Natural killer cell (primary cell): ENCODE data around the gene IRAG1. TPM values are rescaled to one million over a fixed set of nuclear protein-coding genes. Genes with fewer than 3 reads are reported as not detected.

ENCODE experiments used
- ATAC-seq, 3 donors: fragments of 150-1000 bp in 2 of 3; fragments of 200-7000 bp in 1 of 3; cut with Tn5 transposase; 1 replicate in 1 of 3; 2 replicates in 2 of 3; pipeline ENCODE4 v1.10.0; 2021; ENCODE audit warnings: mild to moderate bottlenecking in 2 of 3, moderate library complexity in 2 of 3
- DNase-seq, 2 donors: peaks; one replicate each; pipeline versions ENCODE4 v3.0.0 to v3.0.0-alpha.2; 2013 to 2021; ENCODE audit warnings: mixed read lengths in 1 of 2
- H3K27ac ChIP-seq: one replicate; pipeline ENCODE4 v1.5.1; 2013; ENCODE audit warnings: mild to moderate bottlenecking, low read length
- H3K27me3 ChIP-seq: one replicate; pipeline ENCODE4 v1.6.1; 2013; ENCODE audit warnings: low read length; ENCODE audit not compliant: control insufficient read depth, insufficient read depth
- H3K36me3 ChIP-seq: one replicate; pipeline ENCODE4 v1.6.1; 2013; ENCODE audit warnings: low read length; ENCODE audit not compliant: control insufficient read depth, insufficient read depth
- H3K4me1 ChIP-seq: one replicate; pipeline ENCODE4 v1.6.1; 2013; ENCODE audit warnings: low read length; ENCODE audit not compliant: control insufficient read depth, insufficient read depth
- H3K4me3 ChIP-seq: one replicate; pipeline ENCODE4 v1.5.1; 2013; ENCODE audit warnings: low read length
- H3K9me3 ChIP-seq: one replicate; pipeline ENCODE4 v1.6.1; 2013; ENCODE audit warnings: low read length; ENCODE audit not compliant: control insufficient read depth, insufficient read depth
- H3K27ac Mint-ChIP-seq, 2 donors: one replicate each; pipeline ENCODE4 v1.8.0; 2022; ENCODE audit warnings: mild to moderate bottlenecking in 2 of 2, mixed read lengths in 2 of 2, moderate library complexity in 1 of 2
- H3K27me3 Mint-ChIP-seq, 2 donors: one replicate each; pipeline ENCODE4 v1.8.0; 2022; ENCODE audit warnings: low read depth in 2 of 2, mixed read lengths in 2 of 2
- H3K36me3 Mint-ChIP-seq: one replicate; pipeline ENCODE4 v1.8.0; 2022; ENCODE audit warnings: mixed read lengths
- H3K4me1 Mint-ChIP-seq, 2 donors: one replicate each; pipeline ENCODE4 v1.8.0; 2022; ENCODE audit warnings: mixed read lengths in 2 of 2
- H3K4me3 Mint-ChIP-seq: one replicate; pipeline ENCODE4 v1.8.0; 2022; ENCODE audit warnings: mild to moderate bottlenecking, moderate library complexity, mixed read lengths
- H3K9me3 Mint-ChIP-seq, 2 donors: one replicate each; pipeline ENCODE4 v1.8.0; 2022; ENCODE audit warnings: mixed read lengths in 2 of 2
- CTCF ChIP-seq: fragments of 200-600 bp; IDR thresholded peaks from one replicate; pipeline ENCODE4 v1.8.0; 2022; ENCODE audit warnings: antibody characterized with exemption
- WGBS: methylation state at CpG from one replicate; pipeline ENCODE4 v1.1.7; 2013; ENCODE audit warnings: missing lambda C conversion rate; ENCODE audit not compliant: insufficient coverage; 5-methylcytosine and 5-hydroxymethylcytosine counted together
- intact Hi-C: fragments of 100-400 bp; cut with micrococcal nuclease; formaldehyde crosslinking; loops from one replicate; pipeline ENCODE4 v1.14.2; 2022
- total RNA-seq, 4 donors: library from RNA; stranded (reverse); fragments of 120-200 nt in 1 of 4; gene quantifications; one replicate each; pipeline versions ENCODE4 v1.2.3 to v1.2.4, GENCODE V29; 2013 to 2022

Gene IRAG1
- total RNA-seq, 3 donors from 2014 or later (not counting 1 experiment from before 2014, with no cell fraction given), result 0.50 to 0.54 TPM; not detected in 1

- Histone ChIP-seq H3K27ac (no peak overlapping the region), H3K27me3 (no peaks in the 10 kb centered on the region), H3K4me3 (no peak overlapping the region), H3K4me1 (peaks cover 14% of the 10 kb centered on the region), H3K36me3 (no peaks in the 10 kb centered on the region), H3K9me3 (no peaks in the 10 kb centered on the region)
- ATAC-seq, result no peak
- intact Hi-C loops, result no loop called here
- Mint-ChIP-seq H3K27me3 (peaks cover 0 to under 1% of the 10 kb centered on the region in 2 donors), H3K4me1 (peaks cover 0 to 5% of the 10 kb centered on the region in 2 donors), H3K27ac (no peak overlapping the region), H3K9me3 (no peaks in the 10 kb centered on the region), H3K4me3 (no peak overlapping the region), H3K36me3 (no peaks in the 10 kb centered on the region)
- no peak for DNase-seq
- 74% methylated on average over 6 of the region's 6 CpGs for WGBS
- TF ChIP-seq CTCF, result no peak
Measured at GRCh38 chr11:10655943-10656576, 37.5 kb downstream of the IRAG1 start.

GRCh38 chr11:10655227-10655626 lies 38.3 kb downstream of the IRAG1 start:
- Histone ChIP-seq H3K4me1 (peaks cover 14% of the 10 kb centered on the region), H3K9me3 (no peaks in the 10 kb centered on the region), H3K27ac (no peak overlapping the region), H3K36me3 (no peaks in the 10 kb centered on the region), H3K4me3 (no peak overlapping the region), H3K27me3 (no peaks in the 10 kb centered on the region)
- WGBS, result 45% methylated on average over 4 of the region's 4 CpGs
- H3K27ac Mint-ChIP-seq, result no peak overlapping the region
- no peaks in the 10 kb centered on the region for H3K9me3 Mint-ChIP-seq
- H3K4me3 Mint-ChIP-seq, result no peak overlapping the region
- peaks cover 0 to 5% of the 10 kb centered on the region in 2 donors for H3K4me1 Mint-ChIP-seq
- TF ChIP-seq CTCF, result no peak
- intact Hi-C loops, result no loop called here
- no peaks in the 10 kb centered on the region for H3K27me3 Mint-ChIP-seq
- ATAC-seq (no peak), DNase-seq (no peak)
- H3K36me3 Mint-ChIP-seq, result no peaks in the 10 kb centered on the region

- Histone ChIP-seq H3K27ac (no peak overlapping the region), H3K27me3 (no peaks in the 10 kb centered on the region), H3K4me3 (no peak overlapping the region), H3K9me3 (no peaks in the 10 kb centered on the region), H3K4me1 (peaks cover 14% of the 10 kb centered on the region), H3K36me3 (no peaks in the 10 kb centered on the region)
- peaks cover 0 to 5% of the 10 kb centered on the region in 2 donors for H3K4me1 Mint-ChIP-seq
- H3K9me3 Mint-ChIP-seq, result no peaks in the 10 kb centered on the region
- no peak for TF ChIP-seq CTCF
- no peak overlapping the region for H3K27ac Mint-ChIP-seq
- no peak for DNase-seq
- WGBS, result 92% methylated on average over 1 of the region's 1 CpG
- no peaks in the 10 kb centered on the region for H3K27me3 Mint-ChIP-seq
- no peaks in the 10 kb centered on the region for H3K36me3 Mint-ChIP-seq
- intact Hi-C loops, result loop anchor here (1.0 kb wide), 2 partner anchors 241 to 248 kb away; no protein-coding TSS in a partner anchor
- no peak overlapping the region for H3K4me3 Mint-ChIP-seq
- no peak for ATAC-seq
Measured at GRCh38 chr11:10654811-10655150, 38.8 kb downstream of the IRAG1 start.
